ENCODE measurements around the gene SPDEF. TPM values are rescaled to one million over a fixed set of nuclear protein-coding genes. Genes with fewer than 3 reads are reported as not detected.

Gene SPDEF
- polyA plus RNA-seq, 3 donors = 0.05 TPM; not detected in 2

DNA sequence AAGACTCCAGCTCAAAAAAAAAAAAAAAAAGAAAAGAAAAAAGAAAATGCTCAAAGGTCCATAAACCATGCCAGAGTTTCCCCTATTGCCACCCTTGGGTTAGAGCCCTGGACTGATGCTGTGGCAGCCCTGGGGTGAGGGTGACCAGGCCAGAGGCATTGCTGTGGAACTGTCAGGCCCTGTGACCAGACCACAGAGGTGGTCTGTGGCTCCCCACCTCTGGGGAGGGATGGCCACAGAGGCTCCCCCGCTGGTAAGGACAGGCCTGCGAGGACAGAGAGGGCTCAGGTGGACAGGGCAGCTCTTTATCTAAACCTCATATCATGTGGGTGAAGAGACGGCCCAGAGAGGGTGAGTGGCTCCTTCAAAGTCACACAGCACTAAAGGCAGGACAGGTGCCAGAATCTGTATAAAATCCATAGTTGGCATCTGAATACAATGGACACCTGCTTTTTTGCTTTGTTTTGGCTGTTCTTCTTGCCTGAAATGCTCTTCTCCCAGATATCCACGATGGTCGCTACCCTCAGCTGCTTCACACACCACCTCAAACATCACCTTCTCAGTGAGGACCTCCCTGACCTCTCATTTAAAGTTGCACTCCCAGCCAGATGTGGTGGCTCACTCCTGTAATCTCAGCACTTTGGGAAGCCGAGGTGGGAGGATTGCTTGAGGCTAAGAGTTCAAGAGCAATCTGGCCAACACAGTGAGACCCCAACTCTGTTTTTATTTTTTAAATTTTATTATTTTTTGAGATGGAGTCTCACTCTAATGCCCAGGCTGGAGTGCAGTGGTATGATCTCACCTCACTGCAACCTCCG lies 22.5 kb upstream of the SPDEF start:
- Mint-ChIP-seq H3K36me3 (peaks cover 5 to 10% of the 10 kb centered on the region in 2 donors), H3K27ac (no peak overlapping the region), H3K4me3 (no peak overlapping the region), H3K4me1 (peaks cover 9% of the 10 kb centered on the region), H3K9me3 (no peaks in the 10 kb centered on the region), H3K27me3 (ENCODE audit: low read depth in 3 of 3) (peaks cover 0 to 8% (median 5%) of the 10 kb centered on the region in 3 donors)
- TF ChIP-seq, protein P1, sequence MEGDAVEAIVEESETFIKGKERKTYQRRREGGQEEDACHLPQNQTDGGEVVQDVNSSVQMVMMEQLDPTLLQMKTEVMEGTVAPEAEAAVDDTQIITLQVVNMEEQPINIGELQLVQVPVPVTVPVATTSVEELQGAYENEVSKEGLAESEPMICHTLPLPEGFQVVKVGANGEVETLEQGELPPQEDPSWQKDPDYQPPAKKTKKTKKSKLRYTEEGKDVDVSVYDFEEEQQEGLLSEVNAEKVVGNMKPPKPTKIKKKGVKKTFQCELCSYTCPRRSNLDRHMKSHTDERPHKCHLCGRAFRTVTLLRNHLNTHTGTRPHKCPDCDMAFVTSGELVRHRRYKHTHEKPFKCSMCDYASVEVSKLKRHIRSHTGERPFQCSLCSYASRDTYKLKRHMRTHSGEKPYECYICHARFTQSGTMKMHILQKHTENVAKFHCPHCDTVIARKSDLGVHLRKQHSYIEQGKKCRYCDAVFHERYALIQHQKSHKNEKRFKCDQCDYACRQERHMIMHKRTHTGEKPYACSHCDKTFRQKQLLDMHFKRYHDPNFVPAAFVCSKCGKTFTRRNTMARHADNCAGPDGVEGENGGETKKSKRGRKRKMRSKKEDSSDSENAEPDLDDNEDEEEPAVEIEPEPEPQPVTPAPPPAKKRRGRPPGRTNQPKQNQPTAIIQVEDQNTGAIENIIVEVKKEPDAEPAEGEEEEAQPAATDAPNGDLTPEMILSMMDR (IDR thresholded peaks at IDR 0.05) = no peak
- no peak overlapping the region for H2AFZ ChIP-seq (ENCODE audit: insufficient read depth, low read depth, low read length, poor library complexity, severe bottlenecking)
- no peaks in the 10 kb centered on the region for H3K9me3 ChIP-seq (replicated peaks in 1 of 2; ENCODE audit: control insufficient read depth in 1 of 2, insufficient read depth in 1 of 2, low read length in 2 of 2)
- DNase-seq = no peak
- no peak overlapping the region for H3K4me2 ChIP-seq (replicated peaks; ENCODE audit: extremely low read depth, low read length, poor library complexity, severe bottlenecking)
- H4K20me1 ChIP-seq (ENCODE audit: insufficient read depth, low read length) = no peaks in the 10 kb centered on the region
- no peaks in the 10 kb centered on the region for H3K79me2 ChIP-seq (ENCODE audit: insufficient read depth, low read length)
- no peaks in the 10 kb centered on the region for H3K36me3 ChIP-seq (replicated peaks in 1 of 2; ENCODE audit: control insufficient read depth in 1 of 2, insufficient read depth in 2 of 2, low read length in 2 of 2)
- H3K4me1 ChIP-seq (ENCODE audit: control insufficient read depth in 1 of 2, insufficient read depth in 2 of 2, low read length in 2 of 2) = no peaks in the 10 kb centered on the region
- WGBS (ENCODE audit: insufficient coverage) = 100% methylated on average over 4 of the region's 7 CpGs
- H3K27ac ChIP-seq (ENCODE audit: low read depth in 1 of 2, low read length in 2 of 2) = no peak overlapping the region
- H3K4me3 ChIP-seq (replicated peaks in 1 of 3; ENCODE audit: low read depth in 2 of 3, low read length in 3 of 3) = no peak overlapping the region
- no peak overlapping the region for H3K9ac ChIP-seq (ENCODE audit: insufficient read depth, low read length, poor library complexity, severe bottlenecking)
- intact Hi-C loops (cut with micrococcal nuclease) = no loop called here
- H3K27me3 ChIP-seq (ENCODE audit: control insufficient read depth in 2 of 2, insufficient read depth in 2 of 2, low read length in 2 of 2) = no peaks in the 10 kb centered on the region

DNA sequence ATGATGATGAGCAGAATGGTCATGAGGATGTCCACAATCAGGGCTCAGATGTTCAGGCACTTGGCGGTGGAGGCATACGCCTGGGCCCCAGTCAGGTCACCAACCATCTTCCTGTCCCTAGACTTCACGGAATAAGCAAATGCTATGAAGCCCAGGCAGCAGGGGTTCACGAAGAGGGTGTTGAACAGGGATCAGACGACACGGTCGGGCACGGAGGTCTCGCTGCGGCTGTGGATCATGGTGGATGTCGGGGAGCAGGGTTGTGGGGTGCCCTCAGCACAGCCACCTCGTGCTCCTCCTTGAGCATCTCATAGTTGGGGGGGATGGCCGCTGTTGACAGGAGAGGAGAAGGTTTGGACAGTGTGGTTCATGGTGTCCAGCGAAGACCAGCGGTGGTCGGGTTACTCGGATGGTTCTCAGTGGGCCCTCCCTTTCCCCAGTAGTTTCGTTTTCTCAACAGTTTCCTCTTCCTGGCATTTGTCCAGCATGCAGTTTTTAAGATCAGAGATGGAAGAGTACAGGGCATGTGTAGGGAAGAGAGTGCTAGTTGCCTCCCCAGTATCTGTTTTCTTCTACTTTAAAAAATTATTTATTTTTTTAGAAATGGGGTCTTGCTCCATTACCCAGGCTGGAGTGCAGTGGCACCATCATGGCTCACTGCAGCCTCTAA lies 20.3 kb upstream of the SPDEF start:
- Mint-ChIP-seq H3K27ac (no peak overlapping the region), H3K4me3 (peak overlapping the region in 1 of 2 donors; percentile 4), H3K36me3 (no peaks in the 10 kb centered on the region), H3K4me1 (peaks cover 9% of the 10 kb centered on the region), H3K9me3 (no peaks in the 10 kb centered on the region), H3K27me3 (ENCODE audit: low read depth in 3 of 3) (peaks cover 4 to 8% (median 5%) of the 10 kb centered on the region in 3 donors)
- 96% methylated on average over 11 of the region's 18 CpGs for WGBS (ENCODE audit: insufficient coverage)
- DNase-seq = no peak
- Histone ChIP-seq H4K20me1 (ENCODE audit: insufficient read depth, low read length) (no peaks in the 10 kb centered on the region), H3K79me2 (ENCODE audit: insufficient read depth, low read length) (no peaks in the 10 kb centered on the region), H3K9ac (ENCODE audit: insufficient read depth, low read length, poor library complexity, severe bottlenecking) (no peak overlapping the region), H3K27me3 (ENCODE audit: control insufficient read depth in 2 of 2, insufficient read depth in 2 of 2, low read length in 2 of 2) (no peaks in the 10 kb centered on the region), H3K36me3 (replicated peaks in 1 of 2; ENCODE audit: control insufficient read depth in 1 of 2, insufficient read depth in 2 of 2, low read length in 2 of 2) (no peaks in the 10 kb centered on the region), H3K4me3 (replicated peaks in 1 of 3; ENCODE audit: low read depth in 2 of 3, low read length in 3 of 3) (no peak overlapping the region), H2AFZ (ENCODE audit: insufficient read depth, low read depth, low read length, poor library complexity, severe bottlenecking) (no peak overlapping the region), H3K4me2 (replicated peaks; ENCODE audit: extremely low read depth, low read length, poor library complexity, severe bottlenecking) (no peak overlapping the region), H3K9me3 (replicated peaks in 1 of 2; ENCODE audit: control insufficient read depth in 1 of 2, insufficient read depth in 1 of 2, low read length in 2 of 2) (no peaks in the 10 kb centered on the region), H3K4me1 (ENCODE audit: control insufficient read depth in 1 of 2, insufficient read depth in 2 of 2, low read length in 2 of 2) (no peaks in the 10 kb centered on the region), H3K27ac (ENCODE audit: low read depth in 1 of 2, low read length in 2 of 2) (no peak overlapping the region)
- TF ChIP-seq, protein P1 (IDR thresholded peaks at IDR 0.05) = no peak
- intact Hi-C loops (cut with micrococcal nuclease) = no loop called here

Data from CD14-positive monocyte (primary cell).